DND-41 (cell line): ENCODE measurements around the gene PRTFDC1.

Source experiments
- ATAC-seq: fragments of 200-7000 bp; cut with Tn5 transposase; 3 replicates; pipeline ENCODE4 v1.9.1; 2021; ENCODE audit warnings: low read depth; ENCODE audit not compliant: insufficient read depth
- DNase-seq: peaks from one replicate; pipeline ENCODE4 v3.0.0-alpha.2; 2020
- H2AFZ ChIP-seq: 2 replicates; pipeline ENCODE4 v1.6.0; 2012; ENCODE audit warnings: low read depth, low read length
- H3K27ac ChIP-seq: 2 replicates; pipeline ENCODE4 v1.5.1; 2012; ENCODE audit warnings: low read length, inconsistent platforms
- H3K27me3 ChIP-seq: fragments of 200-600 bp; sonication (generic); 2 replicates; pipeline ENCODE4 v1.6.0; 2012; ENCODE audit warnings: low read length, mild to moderate bottlenecking, inconsistent platforms; ENCODE audit not compliant: insufficient read depth, poor library complexity
- H3K36me3 ChIP-seq: 2 replicates; pipeline ENCODE4 v1.5.1; 2012; ENCODE audit warnings: low read length, inconsistent platforms; ENCODE audit not compliant: insufficient read depth
- H3K4me1 ChIP-seq: 2 replicates; pipeline ENCODE4 v1.5.1; 2012; ENCODE audit warnings: mild to moderate bottlenecking, low read length; ENCODE audit not compliant: insufficient read depth
- H3K4me2 ChIP-seq: 2 replicates; pipeline ENCODE4 v1.6.0; 2012; ENCODE audit warnings: mild to moderate bottlenecking, moderate library complexity, low read length, inconsistent platforms; ENCODE audit not compliant: insufficient read depth
- H3K4me3 ChIP-seq, 2 experiments: fragments of 200-600 bp in 1 of 2; shearing (Covaris generic) in 1 of 2; 2 replicates each; pipeline ENCODE4 v1.5.1; 2012 to 2016; ENCODE audit warnings: inconsistent platforms in 2 of 2, low read length in 2 of 2, mild to moderate bottlenecking in 2 of 2, low read depth in 1 of 2, moderate library complexity in 1 of 2
- H3K79me2 ChIP-seq: 2 replicates; pipeline ENCODE4 v1.6.0; 2012; ENCODE audit warnings: low read length, inconsistent platforms; ENCODE audit not compliant: insufficient read depth
- H3K9ac ChIP-seq: 2 replicates; pipeline ENCODE4 v1.6.0; 2012; ENCODE audit warnings: low read depth, mild to moderate bottlenecking, inconsistent platforms, low read length, moderate library complexity
- H3K9me3 ChIP-seq: 2 replicates; pipeline ENCODE4 v1.5.1; 2012; ENCODE audit warnings: low read length, moderate library complexity, mild to moderate bottlenecking, inconsistent platforms; ENCODE audit not compliant: insufficient read depth, severe bottlenecking
- H4K20me1 ChIP-seq: 2 replicates; pipeline ENCODE4 v1.6.0; 2012; ENCODE audit warnings: low read length; ENCODE audit not compliant: insufficient read depth
- CTCF ChIP-seq: IDR thresholded peaks from 2 replicates; pipeline ENCODE4 v1.5.1; 2012; ENCODE audit warnings: borderline replicate concordance, low read length, moderate library complexity, mild to moderate bottlenecking; ENCODE audit not compliant: poor library complexity, severe bottlenecking; ENCODE audit errors: extremely low read depth
- EZH2 ChIP-seq: IDR thresholded peaks from 3 replicates; pipeline ENCODE4 v1.6.1; 2012; ENCODE audit warnings: borderline replicate concordance, low read depth, mild to moderate bottlenecking, moderate library complexity, low read length, inconsistent platforms; ENCODE audit not compliant: severe bottlenecking

PRTFDC1 gene

GRCh38 chr10:24872049-24872789, 80.2 kb downstream of the PRTFDC1 start:
- DNase-seq = no peak
- H3K79me2 ChIP-seq = no peaks in the 10 kb centered on the region
- H3K4me2 ChIP-seq = no peak overlapping the region
- no peak for TF ChIP-seq CTCF
- TF ChIP-seq EZH2 = no peak
- H4K20me1 ChIP-seq = no peaks in the 10 kb centered on the region
- no peak overlapping the region for H2AFZ ChIP-seq
- peaks cover 3% of the 10 kb centered on the region for H3K9me3 ChIP-seq
- no peak overlapping the region for H3K9ac ChIP-seq
- H3K27me3 ChIP-seq = no peaks in the 10 kb centered on the region
- H3K4me1 ChIP-seq = peaks cover 4% of the 10 kb centered on the region; the same call in 1 of the 2 replicates
- no peak overlapping the region for H3K4me3 ChIP-seq
- H3K36me3 ChIP-seq = no peaks in the 10 kb centered on the region; the same call in 1 of the 2 replicates
- no peak overlapping the region for H3K27ac ChIP-seq
- ATAC-seq = no peak

- H3K79me2 ChIP-seq = no peaks in the 10 kb centered on the region
- H3K27ac ChIP-seq = no peak overlapping the region
- H2AFZ ChIP-seq = no peak overlapping the region
- H3K4me1 ChIP-seq = peaks cover 9% of the 10 kb centered on the region; the same call in 1 of the 2 replicates
- TF ChIP-seq CTCF (no peak), EZH2 (no peak)
- peaks cover 3% of the 10 kb centered on the region for H3K9me3 ChIP-seq
- no peak overlapping the region for H3K4me3 ChIP-seq
- H3K9ac ChIP-seq = no peak overlapping the region
- H3K27me3 ChIP-seq = no peaks in the 10 kb centered on the region
- DNase-seq (no peak), ATAC-seq (no peak)
- no peaks in the 10 kb centered on the region; the same call in 1 of the 2 replicates for H3K36me3 ChIP-seq
- no peak overlapping the region for H3K4me2 ChIP-seq
- no peaks in the 10 kb centered on the region for H4K20me1 ChIP-seq
These were observed 81.1 kb downstream of the PRTFDC1 start for GRCh38 chr10:24871011-24871935.

- Histone ChIP-seq H3K4me2 (no peak overlapping the region), H3K9ac (no peak overlapping the region), H3K79me2 (no peaks in the 10 kb centered on the region), H2AFZ (no peak overlapping the region), H3K4me3 (no peak overlapping the region), H3K27me3 (no peaks in the 10 kb centered on the region), H3K9me3 (no peaks in the 10 kb centered on the region), H3K27ac (no peak overlapping the region), H3K4me1 (peaks cover 9% of the 10 kb centered on the region; the same call in 1 of the 2 replicates), H3K36me3 (no peaks in the 10 kb centered on the region), H4K20me1 (no peaks in the 10 kb centered on the region)
- no peak for DNase-seq
- TF ChIP-seq CTCF = no peak
- no peak for ATAC-seq
These were observed 82.9 kb downstream of the PRTFDC1 start for GRCh38 chr10:24869354-24870015.
